Kidney epithelial cell (primary cell): ENCODE results near the gene C10orf90. TPM values are rescaled to one million over a fixed set of nuclear protein-coding genes. Genes with fewer than 3 reads are reported as not detected.

Experiments used
- DNase-seq: peaks from one replicate; pipeline ENCODE4 v3.0.0-alpha.2; 2010; ENCODE audit warnings: low read depth
- H3K27me3 ChIP-seq: 2 replicates; pipeline ENCODE4 v1.6.0; 2011; ENCODE audit warnings: low read length; ENCODE audit not compliant: control insufficient read depth, insufficient read depth
- H3K36me3 ChIP-seq: 2 replicates; pipeline ENCODE4 v1.5.1; 2011; ENCODE audit warnings: low read length; ENCODE audit not compliant: control insufficient read depth, insufficient read depth
- H3K4me3 ChIP-seq: 2 replicates; pipeline ENCODE4 v1.5.1; 2011; ENCODE audit warnings: low read depth, mild to moderate bottlenecking, control low read depth, low read length
- CTCF ChIP-seq: IDR thresholded peaks from 2 replicates; pipeline ENCODE4 v1.5.1; 2011; ENCODE audit warnings: mild to moderate bottlenecking, moderate library complexity, low read length, control low read depth, inconsistent platforms; ENCODE audit not compliant: insufficient read depth, poor library complexity, severe bottlenecking
- total RNA-seq: library from RNA; depleted of rRNA; stranded (reverse); fragments of >200 nt; gene quantifications from 2 replicates; pipeline ENCODE4 v1.2.3, GENCODE V29; 2015

Gene C10orf90
- total RNA-seq, 1 donor from 2014 or later = not detected

GRCh38 chr10:126671402-126671975, 996 bp upstream of the C10orf90 start:
- H3K36me3 ChIP-seq = no peaks in the 10 kb centered on the region
- TF ChIP-seq CTCF = no peak
- DNase-seq = no peak
- H3K27me3 ChIP-seq = no peaks in the 10 kb centered on the region
- no peak overlapping the region for H3K4me3 ChIP-seq

- no peaks in the 10 kb centered on the region for H3K27me3 ChIP-seq
Measured at GRCh38 chr10:126670895-126671261, 385 bp upstream of the C10orf90 start.

GRCh38 chr10:126669168-126669567, 1.3 kb downstream of the C10orf90 start:
- TF ChIP-seq CTCF = no peak
- Histone ChIP-seq H3K27me3 (no peaks in the 10 kb centered on the region), H3K36me3 (no peaks in the 10 kb centered on the region), H3K4me3 (no peak overlapping the region)
- no peak for DNase-seq

More at GRCh38 chr10:126670895-126671261, 385 bp upstream of the C10orf90 start:
- no peak for DNase-seq
- Histone ChIP-seq H3K36me3 (no peaks in the 10 kb centered on the region), H3K4me3 (no peak overlapping the region)
- no peak for TF ChIP-seq CTCF

- H3K4me3 ChIP-seq = no peak overlapping the region
- TF ChIP-seq CTCF = no peak
- no peaks in the 10 kb centered on the region for H3K36me3 ChIP-seq
- DNase-seq = no peak
- H3K27me3 ChIP-seq = no peaks in the 10 kb centered on the region
Measured at GRCh38 chr10:126668505-126668904, 2.0 kb downstream of the C10orf90 start.

- H3K27me3 ChIP-seq = no peaks in the 10 kb centered on the region
- no peaks in the 10 kb centered on the region for H3K36me3 ChIP-seq
- TF ChIP-seq CTCF = no peak
- no peak for DNase-seq
- no peak overlapping the region for H3K4me3 ChIP-seq
Measured at GRCh38 chr10:126667568-126667967, 2.9 kb downstream of the C10orf90 start.

GRCh38 chr10:126665207-126665606, 5.3 kb downstream of the C10orf90 start:
- no peak for DNase-seq
- TF ChIP-seq CTCF = no peak
- Histone ChIP-seq H3K4me3 (no peak overlapping the region), H3K27me3 (no peaks in the 10 kb centered on the region), H3K36me3 (no peaks in the 10 kb centered on the region)
